ENCODE results near the gene UGGT2. TPM values are rescaled to one million over a fixed set of nuclear protein-coding genes. Genes with fewer than 3 reads are reported as not detected.

The UGGT2 gene
- total RNA-seq, 1 donor from 2014 or later: 26.0 TPM

- Histone ChIP-seq H3K4me3 (no peak overlapping the region), H3K4me1 (no peaks in the 10 kb centered on the region), H3K36me3 (no peaks in the 10 kb centered on the region), H3K27ac (no peak overlapping the region), H3K9me3 (peaks cover 0 to 16% of the 10 kb centered on the region in 2 donors), H3K27me3 (no peaks in the 10 kb centered on the region)
- DNase-seq (ENCODE audit: low spot score in 2 of 2): no peak
- TF ChIP-seq CTCF (IDR thresholded peaks at IDR 0.05): no peak
- intact Hi-C loops (cut with DNase I): no loop called here
Measured at GRCh38 chr13:95842898-95843297, 210.3 kb downstream of the UGGT2 start.

DNA sequence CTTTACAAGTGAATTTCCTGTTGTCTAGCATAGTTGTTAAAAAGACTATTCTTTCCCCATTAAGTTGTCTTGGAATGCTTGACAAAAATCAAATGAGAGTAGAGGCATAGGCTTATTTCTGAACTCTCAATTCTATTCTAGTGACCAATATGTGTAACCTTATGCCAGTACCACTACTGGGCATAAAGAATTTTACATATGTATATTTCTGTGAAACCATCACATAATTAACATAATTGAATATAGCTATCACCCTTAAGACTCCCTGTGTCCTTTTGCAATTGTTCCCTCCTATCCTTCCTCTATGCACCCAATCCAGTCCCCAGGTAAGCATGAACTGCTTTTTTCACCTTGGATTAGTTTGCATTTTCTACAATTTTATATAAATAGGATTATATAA lies 211.3 kb downstream of the UGGT2 start:
- no peaks in the 10 kb centered on the region for H3K27me3 ChIP-seq
- TF ChIP-seq CTCF (IDR thresholded peaks at IDR 0.05): no peak
- no peak for DNase-seq (ENCODE audit: low spot score in 2 of 2)
- no peak overlapping the region for H3K4me3 ChIP-seq
- H3K9me3 ChIP-seq: peaks cover 0 to 18% of the 10 kb centered on the region in 2 donors
- intact Hi-C loops (cut with DNase I): no loop called here
- H3K27ac ChIP-seq: no peak overlapping the region
- peaks cover 0 to under 1% of the 10 kb centered on the region in 2 donors for H3K36me3 ChIP-seq
- H3K4me1 ChIP-seq: no peaks in the 10 kb centered on the region

DNA sequence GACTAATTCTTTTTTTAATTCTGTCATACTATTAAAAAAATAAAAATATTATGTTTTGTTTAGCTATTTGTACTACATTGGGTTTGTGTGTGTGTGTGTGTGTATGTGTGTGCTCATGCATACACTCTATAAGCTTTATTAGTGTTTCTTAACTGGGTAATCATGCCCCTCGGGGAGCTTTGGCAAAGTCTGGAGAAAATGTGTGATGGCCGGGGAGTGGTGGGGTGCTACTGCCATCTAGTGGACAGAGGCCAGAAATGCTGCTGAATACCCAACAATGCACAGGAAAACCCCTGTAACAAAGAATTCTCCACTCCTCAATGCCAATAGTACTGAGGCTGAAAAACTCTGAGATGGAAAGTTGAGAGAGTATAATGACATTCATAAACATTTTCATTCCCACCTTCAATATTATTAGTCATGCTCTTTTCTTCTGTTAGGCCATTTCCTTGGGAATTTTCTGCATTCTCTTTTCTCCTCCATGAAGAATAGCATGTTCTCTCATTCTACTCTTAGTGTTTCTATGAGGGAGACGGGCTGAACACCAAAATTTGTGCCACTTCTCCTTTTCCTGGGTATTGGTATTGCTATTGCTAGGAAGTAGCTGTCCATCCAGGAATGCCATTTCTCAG lies 219.0 kb downstream of the UGGT2 start:
- H3K36me3 ChIP-seq: peaks cover 0 to 4% of the 10 kb centered on the region in 2 donors
- H3K4me1 ChIP-seq: no peaks in the 10 kb centered on the region

DNA sequence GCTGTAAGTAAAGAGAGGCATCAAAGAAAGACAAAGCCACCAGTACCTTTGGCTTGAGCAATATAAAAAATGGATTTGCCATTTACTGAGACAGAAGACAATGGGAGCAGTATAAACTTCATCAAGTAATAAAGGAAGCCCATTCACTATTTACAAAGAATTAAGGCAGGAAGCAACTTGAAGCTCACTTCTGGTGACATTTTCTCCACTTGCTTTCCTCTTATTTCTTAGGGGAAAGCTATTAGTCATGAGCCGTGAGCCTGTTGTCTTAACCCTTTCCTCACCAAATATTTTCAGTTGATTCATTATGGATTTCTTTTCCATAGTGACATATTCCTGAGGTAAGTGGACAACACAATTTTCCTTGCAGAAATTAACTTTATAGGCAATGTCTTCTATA lies 219.5 kb downstream of the UGGT2 start:
- H3K9me3 ChIP-seq: peaks cover 0 to 9% of the 10 kb centered on the region in 2 donors
- H3K4me1 ChIP-seq: no peaks in the 10 kb centered on the region
- intact Hi-C loops (cut with DNase I): loop anchor here (1.0 kb wide), 1 partner anchor 209 kb away; no protein-coding TSS in a partner anchor
- no peak overlapping the region for H3K27ac ChIP-seq
- TF ChIP-seq CTCF (IDR thresholded peaks at IDR 0.05): no peak
- no peak overlapping the region for H3K4me3 ChIP-seq
- peaks cover 0 to 4% of the 10 kb centered on the region in 2 donors for H3K36me3 ChIP-seq
- no peak for DNase-seq (ENCODE audit: low spot score in 2 of 2)
- no peaks in the 10 kb centered on the region for H3K27me3 ChIP-seq

More for the DNA sequence above, 219.0 kb downstream of the UGGT2 start:
- Histone ChIP-seq H3K27me3 (no peaks in the 10 kb centered on the region), H3K4me3 (no peak overlapping the region), H3K27ac (no peak overlapping the region), H3K9me3 (peaks cover 0 to 10% of the 10 kb centered on the region in 2 donors)
- intact Hi-C loops (cut with DNase I): loop anchor here (1.0 kb wide), 1 partner anchor 210 kb away; no protein-coding TSS in a partner anchor
- DNase-seq (ENCODE audit: low spot score in 2 of 2): no peak
- peak; percentile 83 to 88 (median 83) for TF ChIP-seq CTCF (IDR thresholded peaks at IDR 0.05)

DNA sequence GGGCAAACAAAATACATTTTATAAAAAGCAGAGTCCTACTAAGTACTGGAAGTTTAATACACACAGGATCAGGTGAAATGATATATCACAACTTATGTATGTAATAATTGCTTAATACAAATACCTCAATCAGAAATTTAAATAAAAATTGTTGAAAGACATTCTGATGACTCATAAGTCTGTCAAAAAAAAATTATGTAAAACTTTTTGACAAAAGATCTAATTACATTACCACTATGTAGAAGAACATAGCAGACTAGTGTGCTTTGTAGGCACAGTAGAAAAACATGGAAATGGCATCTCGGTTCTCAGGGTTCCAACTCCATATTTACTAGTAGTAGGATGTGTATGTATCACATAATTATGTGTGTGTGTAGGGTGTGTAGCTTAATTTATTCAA lies 220.1 kb downstream of the UGGT2 start:
- Histone ChIP-seq H3K4me3 (no peak overlapping the region), H3K9me3 (peaks cover 0 to 5% of the 10 kb centered on the region in 2 donors), H3K27ac (no peak overlapping the region), H3K4me1 (no peaks in the 10 kb centered on the region), H3K27me3 (no peaks in the 10 kb centered on the region), H3K36me3 (peaks cover 0 to 4% of the 10 kb centered on the region in 2 donors)
- no peak for TF ChIP-seq CTCF (IDR thresholded peaks at IDR 0.05)
- intact Hi-C loops (cut with DNase I): no loop called here
- DNase-seq (ENCODE audit: low spot score in 2 of 2): no peak

All from ascending aorta (tissue), 2 donors.